Activated CD4-positive, alpha-beta memory T cell treated with anti-CD3 and anti-CD28 coated beads, Interleukin-2, amount 10 ng/mL, durations not matched to agents 7 days and 5 days (primary cell): ENCODE measurements around the gene PNPLA8. TPM values are rescaled to one million over a fixed set of nuclear protein-coding genes. Genes with fewer than 3 reads are reported as not detected.
"Not testable (repeated sequence)": the region's sequence is repeated elsewhere in the genome, so short reads cannot be mapped to it uniquely, and the experiment has no call there.

ENCODE experiments used
- CTCF ChIA-PET: fragments of 350-600 bp; sonication (Branson Sonifier 250); formaldehyde crosslinking; loops from one replicate; lab custom pipeline; 2021; ENCODE audit warnings: antibody characterized with exemption, inconsistent platforms; lab: Charles Lee
- POLR2A ChIA-PET: fragments of 350-600 bp; sonication (Branson Sonifier 250); formaldehyde crosslinking; loops from one replicate; lab custom pipeline; 2021; ENCODE audit warnings: antibody characterized with exemption; lab: Charles Lee
- DNase-seq: peaks from one replicate; pipeline ENCODE4 v3.0.0-alpha.2; 2020
- H3K27ac Mint-ChIP-seq: one replicate; pipeline ENCODE4 v1.8.0; 2021; ENCODE audit warnings: mild to moderate bottlenecking, mixed read lengths
- H3K27me3 Mint-ChIP-seq: one replicate; pipeline ENCODE4 v1.8.0; 2021; ENCODE audit warnings: mixed read lengths
- H3K36me3 Mint-ChIP-seq: one replicate; pipeline ENCODE4 v1.8.0; 2021; ENCODE audit warnings: low read depth, mixed read lengths
- H3K4me1 Mint-ChIP-seq: one replicate; pipeline ENCODE4 v1.8.0; 2021; ENCODE audit warnings: mixed read lengths
- H3K4me3 Mint-ChIP-seq: one replicate; pipeline ENCODE4 v1.8.0; 2021; ENCODE audit warnings: mild to moderate bottlenecking, mixed read lengths
- H3K9me3 Mint-ChIP-seq: one replicate; pipeline ENCODE4 v1.8.0; 2021; ENCODE audit warnings: mixed read lengths
- total RNA-seq, 2 experiments: library from RNA; stranded (reverse); gene quantifications; one replicate each; pipeline ENCODE4 v1.2.3, GENCODE V29; 2021

PNPLA8 gene
- total RNA-seq, 2 experiments from 2014 or later: 21.9 to 23.2 TPM

DNA sequence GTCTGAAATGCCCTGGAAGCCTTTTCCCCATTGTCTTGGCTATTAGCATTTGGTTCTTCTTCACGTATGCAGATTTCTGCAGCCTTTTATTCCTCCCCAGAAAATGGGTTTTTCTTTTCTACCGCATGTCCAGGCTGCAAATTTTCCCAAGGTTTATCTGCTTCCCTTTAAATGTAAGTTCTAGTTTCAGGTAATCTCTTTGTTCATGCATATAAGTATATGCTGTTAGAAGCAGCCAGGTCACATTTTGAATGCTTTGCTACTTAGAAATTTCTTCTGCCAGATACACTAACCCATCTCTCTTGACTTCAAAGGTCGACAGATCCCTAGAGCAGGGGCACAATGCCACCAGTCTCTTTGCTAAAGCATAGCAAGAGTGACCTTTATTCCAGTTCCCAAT is 31.3 kb upstream of the PNPLA8 start:
- H3K4me3 Mint-ChIP-seq: no peak overlapping the region
- POLR2A ChIA-PET: interaction anchor here (1.3 kb wide), 1 partner anchor 9 kb away, joined by 3 read pairs; no protein-coding TSS in a partner anchor
- H3K9me3 Mint-ChIP-seq: peaks cover 33% of the 10 kb centered on the region
- peaks cover 32% of the 10 kb centered on the region for H3K36me3 Mint-ChIP-seq
- H3K27me3 Mint-ChIP-seq: no peaks in the 10 kb centered on the region
- no peaks in the 10 kb centered on the region for H3K4me1 Mint-ChIP-seq
- CTCF ChIA-PET: no interaction called here
- H3K27ac Mint-ChIP-seq: no peak overlapping the region
- DNase-seq: no peak

DNA sequence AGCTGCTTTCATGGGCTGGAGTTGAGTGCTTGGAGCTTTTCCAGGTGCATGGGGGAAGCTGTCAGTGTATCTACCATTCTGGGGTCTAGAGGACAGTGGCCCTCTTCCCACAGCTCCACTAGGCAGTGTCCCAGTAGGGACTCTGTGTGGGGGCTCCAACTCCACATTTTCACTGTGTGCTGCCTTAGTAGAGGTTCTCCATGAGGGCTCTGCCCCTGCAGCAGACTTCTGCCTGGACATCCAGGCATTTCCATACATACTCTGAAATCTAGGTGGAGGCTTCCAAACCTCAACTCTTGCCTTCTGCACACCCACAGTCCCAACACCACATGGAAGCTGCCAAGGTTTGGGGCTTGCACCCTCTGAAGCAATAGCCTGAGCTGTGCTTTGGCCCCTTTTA is 30.7 kb upstream of the PNPLA8 start:
- H3K36me3 Mint-ChIP-seq: peaks cover 29% of the 10 kb centered on the region
- ChIA-PET POLR2A (interaction anchor here (1.3 kb wide), 1 partner anchor 8 kb away, joined by 3 read pairs; no protein-coding TSS in a partner anchor), CTCF (interaction anchor here (1.1 kb wide), 1 partner anchor 30 kb away, joined by 3 read pairs; no protein-coding TSS in a partner anchor)
- H3K9me3 Mint-ChIP-seq: peaks cover 33% of the 10 kb centered on the region
- not testable (repeated sequence) for DNase-seq, H3K27ac Mint-ChIP-seq, H3K4me3 Mint-ChIP-seq, H3K27me3 Mint-ChIP-seq, H3K4me1 Mint-ChIP-seq

DNA sequence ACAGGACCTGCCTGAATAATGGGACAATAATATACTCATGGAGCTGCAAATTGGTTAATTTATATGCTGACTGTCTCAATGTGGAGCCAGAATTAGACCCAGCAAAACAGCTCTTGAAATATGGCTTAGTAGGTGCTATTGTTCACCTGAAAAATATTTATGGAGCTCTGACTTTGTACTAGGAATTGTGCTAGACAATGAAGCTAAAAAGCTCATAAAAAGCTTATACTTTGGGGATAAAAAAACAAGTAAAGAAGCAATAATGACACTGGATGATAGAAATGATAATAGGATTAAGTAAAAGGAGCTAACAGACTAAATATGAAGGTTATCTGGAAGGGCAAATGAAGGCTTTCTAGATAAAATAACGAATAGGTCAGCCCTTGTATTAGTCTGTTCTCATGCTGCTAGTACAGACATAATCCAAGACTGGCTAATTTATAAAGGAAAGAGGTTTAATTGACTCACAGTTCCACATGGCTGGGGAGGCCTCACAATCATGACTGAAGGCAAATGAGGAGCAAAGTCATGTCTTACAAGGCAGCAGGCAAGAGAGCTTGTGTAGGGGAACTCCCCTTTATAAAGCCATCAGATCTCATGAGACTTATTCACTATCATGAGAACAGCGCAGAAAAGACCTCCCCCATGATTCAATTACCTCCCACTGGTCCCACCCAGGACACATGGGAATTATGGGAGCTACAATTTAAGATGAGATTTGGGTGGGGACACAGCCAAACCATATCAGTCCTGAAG is 22.4 kb upstream of the PNPLA8 start:
- ChIA-PET CTCF (interaction anchor here (1.2 kb wide), 1 partner anchor 18 kb away, joined by 3 read pairs; no protein-coding TSS in a partner anchor), POLR2A (interaction anchor here (1.0 to 2.0 kb wide), 2 partner anchors 8 to 22 kb away, joined by 3 to 4 read pairs; partner anchors contain the start of gene PNPLA8)
- H3K4me3 Mint-ChIP-seq, DNase-seq, H3K27me3 Mint-ChIP-seq, H3K27ac Mint-ChIP-seq, H3K4me1 Mint-ChIP-seq, H3K9me3 Mint-ChIP-seq, H3K36me3 Mint-ChIP-seq: not testable (repeated sequence)

DNA sequence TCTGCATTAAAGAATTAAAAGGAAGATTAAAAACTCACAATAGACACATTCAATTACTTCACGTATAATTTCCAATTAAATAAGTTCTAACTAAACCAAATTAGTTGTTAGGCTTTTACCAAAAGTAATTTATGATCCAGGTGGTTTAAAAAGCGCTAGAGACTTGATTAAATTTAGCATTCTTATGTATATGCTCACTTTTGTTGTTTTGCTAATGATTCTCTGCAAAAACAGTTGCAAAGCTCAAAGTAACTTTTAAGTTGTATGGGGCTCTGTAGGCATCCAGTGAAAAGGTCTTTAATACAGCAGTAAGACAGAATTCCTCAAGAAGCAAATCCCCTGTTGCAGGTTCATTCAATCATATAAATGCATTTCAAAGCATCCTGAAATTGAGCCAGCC is 15.5 kb upstream of the PNPLA8 start:
- no peaks in the 10 kb centered on the region for H3K9me3 Mint-ChIP-seq
- CTCF ChIA-PET: no interaction called here
- H3K4me3 Mint-ChIP-seq: no peak overlapping the region
- no peaks in the 10 kb centered on the region for H3K4me1 Mint-ChIP-seq
- POLR2A ChIA-PET: interaction anchor here (1.1 to 1.6 kb wide), 2 partner anchors 11 to 15 kb away, joined by 3 to 8 read pairs; partner anchors contain the start of gene PNPLA8
- no peak overlapping the region for H3K27ac Mint-ChIP-seq
- DNase-seq: no peak
- peaks cover 5% of the 10 kb centered on the region for H3K27me3 Mint-ChIP-seq
- H3K36me3 Mint-ChIP-seq: no peaks in the 10 kb centered on the region

DNA sequence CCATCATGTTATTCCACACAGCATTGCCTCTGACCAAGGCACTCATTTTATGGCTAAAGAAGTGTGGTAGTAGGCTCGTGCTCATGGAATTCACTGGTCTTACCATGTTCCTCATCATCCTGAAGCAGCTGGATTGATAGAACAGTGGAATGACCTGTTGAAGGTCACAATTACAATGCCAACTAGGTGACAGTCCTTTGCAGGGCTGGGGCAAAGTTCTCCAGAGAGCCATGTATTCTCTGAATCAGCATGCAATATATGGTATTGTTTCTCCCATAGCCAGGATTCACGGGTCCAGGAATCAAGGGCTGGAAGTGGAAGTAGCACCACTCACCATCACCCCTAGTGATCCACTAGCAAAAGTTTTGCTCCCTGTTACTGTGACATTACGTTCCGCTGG is 12.8 kb upstream of the PNPLA8 start:
- H3K36me3 Mint-ChIP-seq, H3K4me1 Mint-ChIP-seq, H3K9me3 Mint-ChIP-seq, H3K27ac Mint-ChIP-seq, POLR2A ChIA-PET, H3K4me3 Mint-ChIP-seq, CTCF ChIA-PET, DNase-seq: not testable (repeated sequence)
- H3K27me3 Mint-ChIP-seq: peaks cover 13% of the 10 kb centered on the region

DNA sequence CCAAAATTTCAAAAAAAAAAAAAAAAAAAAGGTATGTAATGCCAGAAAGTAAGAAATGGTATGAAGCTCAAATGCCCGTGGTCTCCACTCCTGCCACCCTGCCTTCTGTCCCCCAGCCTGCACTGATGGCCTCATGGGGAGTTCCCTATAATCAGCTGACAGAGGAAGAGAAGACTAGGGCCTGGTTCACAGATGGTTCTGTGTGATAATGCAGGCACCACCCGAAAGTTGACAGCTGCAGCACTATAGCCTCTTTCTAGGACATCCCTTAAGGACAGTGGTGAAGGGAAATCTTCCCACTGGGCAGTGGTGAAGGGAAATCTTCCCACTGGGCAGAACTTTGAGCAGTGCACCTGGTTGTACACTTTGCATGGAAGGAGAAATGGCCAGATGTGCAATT is 12.3 kb upstream of the PNPLA8 start:
- CTCF ChIA-PET, H3K36me3 Mint-ChIP-seq, H3K4me3 Mint-ChIP-seq, H3K27ac Mint-ChIP-seq, POLR2A ChIA-PET, DNase-seq, H3K4me1 Mint-ChIP-seq, H3K9me3 Mint-ChIP-seq: not testable (repeated sequence)
- H3K27me3 Mint-ChIP-seq: peaks cover 13% of the 10 kb centered on the region

DNA sequence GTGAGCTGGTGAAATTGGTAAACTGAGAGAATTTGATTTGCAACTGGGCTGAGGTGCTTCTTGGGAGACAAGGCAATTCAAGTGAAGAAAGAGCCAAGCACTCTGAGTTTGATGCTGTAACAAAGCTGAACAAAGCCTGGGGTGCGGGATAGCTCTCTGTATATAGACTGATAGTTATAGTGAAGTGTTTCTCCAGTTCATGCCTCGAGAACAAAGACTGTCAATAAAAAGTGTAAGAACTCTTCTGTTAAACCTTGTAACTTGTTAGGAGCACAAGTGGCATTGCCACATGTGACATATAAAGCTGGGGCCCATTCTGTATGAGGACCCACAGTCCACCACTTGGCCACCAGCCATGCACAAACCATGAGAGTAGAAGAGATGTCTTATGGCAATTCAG is 11.3 kb upstream of the PNPLA8 start:
- Mint-ChIP-seq H3K27me3 (peaks cover 15% of the 10 kb centered on the region), H3K9me3 (no peaks in the 10 kb centered on the region), H3K4me3 (no peak overlapping the region), H3K27ac (no peak overlapping the region), H3K36me3 (no peaks in the 10 kb centered on the region), H3K4me1 (no peaks in the 10 kb centered on the region)
- ChIA-PET CTCF (no interaction called here), POLR2A (interaction anchor here (1.3 kb wide), 1 partner anchor 11 kb away, joined by 9 read pairs; the partner anchor contains the start of gene PNPLA8)
- no peak for DNase-seq

DNA sequence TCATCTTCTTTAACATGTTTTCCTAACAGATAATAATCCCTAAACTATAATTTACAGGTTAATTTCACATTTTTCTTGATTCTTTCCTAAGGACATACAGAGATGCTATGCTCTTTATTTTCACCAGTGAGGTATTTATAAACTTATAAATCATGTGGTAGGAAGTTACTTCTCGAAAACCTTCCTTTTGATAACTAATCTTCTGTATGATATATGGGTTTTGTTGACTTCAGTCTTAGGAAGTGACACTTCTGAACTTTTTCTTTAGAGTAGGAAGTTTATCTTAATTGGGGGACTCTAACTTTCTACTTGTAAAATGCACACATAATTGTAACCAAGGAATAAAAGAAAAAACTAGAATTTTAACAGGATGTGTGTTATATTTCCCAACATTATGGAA is 9.8 kb upstream of the PNPLA8 start:
- no peak overlapping the region for H3K27ac Mint-ChIP-seq
- peaks cover 15% of the 10 kb centered on the region for H3K27me3 Mint-ChIP-seq
- no peaks in the 10 kb centered on the region for H3K9me3 Mint-ChIP-seq
- DNase-seq: no peak
- no peaks in the 10 kb centered on the region for H3K4me1 Mint-ChIP-seq
- no peak overlapping the region for H3K4me3 Mint-ChIP-seq
- ChIA-PET POLR2A (no interaction called here), CTCF (no interaction called here)
- no peaks in the 10 kb centered on the region for H3K36me3 Mint-ChIP-seq

DNA sequence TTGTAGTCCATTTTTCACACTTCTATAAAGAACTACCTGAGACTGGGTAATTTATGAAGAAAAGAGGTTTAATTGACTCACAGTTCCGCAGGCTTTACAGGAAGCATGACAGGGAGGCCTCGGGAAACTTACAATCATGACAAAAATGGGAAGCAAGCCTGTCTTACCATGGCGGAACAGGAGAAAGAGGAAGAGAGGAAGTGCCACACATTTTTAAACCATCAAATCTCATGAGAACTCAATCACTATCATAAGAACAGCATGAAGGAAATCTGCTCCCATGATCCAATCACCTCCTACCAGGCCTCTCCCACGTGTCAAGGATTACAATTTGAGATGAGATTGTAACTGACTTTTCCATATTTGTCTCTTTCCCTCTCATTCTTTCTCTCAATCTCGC is 9.3 kb upstream of the PNPLA8 start:
- DNase-seq: no peak
- H3K4me1 Mint-ChIP-seq: no peaks in the 10 kb centered on the region
- H3K27ac Mint-ChIP-seq: no peak overlapping the region
- peaks cover 15% of the 10 kb centered on the region for H3K27me3 Mint-ChIP-seq
- no peaks in the 10 kb centered on the region for H3K36me3 Mint-ChIP-seq
- no peak overlapping the region for H3K4me3 Mint-ChIP-seq
- POLR2A ChIA-PET: no interaction called here
- no peaks in the 10 kb centered on the region for H3K9me3 Mint-ChIP-seq
- CTCF ChIA-PET: no interaction called here

DNA sequence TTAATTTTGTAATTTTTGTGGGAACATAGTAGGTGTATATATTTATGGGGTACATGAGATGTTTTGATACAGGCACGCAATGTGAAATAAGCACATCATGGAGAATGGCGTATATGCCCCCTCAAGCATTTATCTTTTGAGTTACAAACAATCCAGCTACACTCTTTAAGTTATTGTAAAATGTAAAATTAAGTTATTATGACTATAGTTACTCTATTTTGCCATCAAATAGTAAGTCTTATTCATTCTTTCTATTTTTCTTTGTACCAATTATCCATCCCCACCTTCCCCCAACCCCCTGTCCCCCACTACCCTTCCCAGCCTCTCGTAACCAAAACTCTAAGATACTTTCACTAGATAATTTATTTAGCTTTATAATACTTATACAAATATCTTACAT is 7.8 kb upstream of the PNPLA8 start:
- H3K4me1 Mint-ChIP-seq: no peaks in the 10 kb centered on the region

DNA sequence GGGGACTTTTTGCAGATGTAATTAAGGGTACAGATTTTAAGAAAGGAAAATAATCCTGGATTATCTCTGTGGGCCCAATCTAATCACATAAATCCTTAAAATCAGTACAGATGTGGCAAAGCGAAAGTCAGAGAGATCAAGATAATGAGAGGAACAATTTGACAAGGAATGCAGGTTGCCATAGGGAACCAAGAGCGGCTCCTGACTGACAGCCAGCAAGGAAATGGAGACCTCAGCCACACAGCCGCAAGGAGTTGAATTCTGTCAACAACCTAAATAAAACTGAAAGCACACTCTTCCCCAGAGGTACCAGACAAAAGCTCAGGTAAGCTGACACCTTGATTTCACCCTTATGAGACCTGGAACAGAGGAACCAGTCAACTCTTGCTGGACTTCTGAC is 3.4 kb upstream of the PNPLA8 start:
- H3K9me3 Mint-ChIP-seq: no peaks in the 10 kb centered on the region
- DNase-seq: no peak
- H3K27me3 Mint-ChIP-seq: peaks cover 2% of the 10 kb centered on the region
- CTCF ChIA-PET: no interaction called here
- POLR2A ChIA-PET: interaction anchor here (1.0 kb wide), 1 partner anchor 40 kb away, joined by 3 read pairs; the partner anchor contains the start of genes DNAJB9 and THAP5
- no peaks in the 10 kb centered on the region for H3K36me3 Mint-ChIP-seq
- H3K27ac Mint-ChIP-seq: no peak overlapping the region
- H3K4me1 Mint-ChIP-seq: peaks cover 16% of the 10 kb centered on the region
- no peak overlapping the region for H3K4me3 Mint-ChIP-seq

More for the DNA sequence above, 7.8 kb upstream of the PNPLA8 start:
- ChIA-PET POLR2A (no interaction called here), CTCF (no interaction called here)
- no peak overlapping the region for H3K27ac Mint-ChIP-seq
- no peak overlapping the region for H3K4me3 Mint-ChIP-seq
- H3K36me3 Mint-ChIP-seq: no peaks in the 10 kb centered on the region
- peaks cover 15% of the 10 kb centered on the region for H3K27me3 Mint-ChIP-seq
- H3K9me3 Mint-ChIP-seq: no peaks in the 10 kb centered on the region
- DNase-seq: no peak

DNA sequence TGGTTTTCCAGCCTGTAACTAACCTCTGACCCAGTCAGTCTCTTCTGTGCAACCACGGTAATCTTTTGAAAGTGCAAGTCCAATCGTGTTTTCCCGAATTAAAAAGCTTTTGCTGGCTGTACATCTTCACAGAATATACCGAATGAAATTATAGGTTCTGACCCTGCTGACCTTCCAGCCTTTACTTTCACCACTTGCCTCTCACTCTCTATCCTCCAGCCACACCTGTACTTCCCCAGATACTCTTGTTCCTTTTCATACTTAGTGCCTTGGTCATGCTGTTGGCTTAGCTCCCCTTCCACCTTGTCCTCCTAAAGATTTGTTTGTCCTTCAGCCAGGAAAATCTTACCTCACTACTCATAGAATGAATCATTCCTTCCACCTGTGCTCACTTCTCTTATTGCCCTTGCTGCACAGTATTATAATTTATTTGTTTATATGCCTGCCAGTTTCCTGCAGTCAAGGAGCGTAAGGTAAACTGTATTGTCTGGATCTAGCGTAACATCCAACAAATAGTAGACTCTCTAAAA is 2.3 kb upstream of the PNPLA8 start:
- Mint-ChIP-seq H3K27me3 (peaks cover 2% of the 10 kb centered on the region), H3K9me3 (no peaks in the 10 kb centered on the region), H3K27ac (no peak overlapping the region), H3K4me3 (no peak overlapping the region), H3K4me1 (peaks cover 27% of the 10 kb centered on the region), H3K36me3 (peaks cover 7% of the 10 kb centered on the region)
- ChIA-PET CTCF (no interaction called here), POLR2A (interaction anchor here (1.0 to 5.8 kb wide), 3 partner anchors 41 to 46 kb away, joined by 3 to 119 read pairs (median 5); partner anchors contain the start of genes DNAJB9 and THAP5)
- no peak for DNase-seq

DNA sequence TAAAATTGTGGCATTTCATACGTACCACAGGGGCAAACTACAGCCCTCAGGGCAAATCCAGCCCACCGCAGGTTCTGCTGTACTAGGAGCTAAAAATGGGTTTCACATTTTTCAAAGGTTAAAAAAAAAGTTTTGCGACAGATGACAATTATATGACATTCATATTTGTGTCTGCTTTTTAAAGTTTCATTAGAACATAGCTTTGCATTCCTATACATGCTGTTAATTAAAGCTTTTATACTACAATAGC is 758 bp upstream of the PNPLA8 start:
- Mint-ChIP-seq H3K27me3 (no peaks in the 10 kb centered on the region), H3K36me3 (peaks cover 13% of the 10 kb centered on the region), H3K27ac (peak overlapping the region; percentile 97), H3K9me3 (no peaks in the 10 kb centered on the region), H3K4me3 (peak overlapping the region; percentile 93), H3K4me1 (peaks cover 38% of the 10 kb centered on the region)
- no peak for DNase-seq
- POLR2A ChIA-PET: interaction anchor here (0.6 to 5.8 kb wide), 9 partner anchors 10 to 782 kb away, joined by 3 to 119 read pairs (median 5); partner anchors contain the start of genes DNAJB9 and THAP5
- CTCF ChIA-PET: interaction anchor here (1.0 to 1.5 kb wide), 3 partner anchors 30 to 45 kb away, joined by 3 to 4 read pairs (median 3); no protein-coding TSS in a partner anchor
